H1 (cell line): ENCODE results near the gene ADAM21. TPM values are rescaled to one million over a fixed set of nuclear protein-coding genes. Genes with fewer than 3 reads are reported as not detected.
"Not testable (repeated sequence)": the region's sequence is repeated elsewhere in the genome, so short reads cannot be mapped to it uniquely, and the experiment has no call there.

ENCODE experiments used
- CTCF ChIA-PET: fragments of 300-600 bp; sonication (Branson Sonifier 250); formaldehyde crosslinking; loops from one replicate; lab custom pipeline; 2021; ENCODE audit not compliant: partially characterized antibody; lab: Charles Lee
- POLR2A ChIA-PET: fragments of 300-600 bp; sonication (Branson Sonifier 250); formaldehyde crosslinking; loops from one replicate; lab custom pipeline; 2021; ENCODE audit warnings: inconsistent platforms; ENCODE audit not compliant: partially characterized antibody; lab: Charles Lee
- DNase-seq, 2 experiments: peaks; one replicate each; pipeline versions ENCODE4 v3.0.0 to v3.0.0-alpha.2; 2010 to 2022; ENCODE audit warnings: low spot score in 2 of 2, low read depth in 1 of 2, mixed read lengths in 1 of 2
- FAIRE-seq: peaks from 2 replicates; lab custom pipeline; 2011; peaks lifted over from hg19 to GRCh38; lab: Jason Lieb, UNC
- H2AFZ ChIP-seq: 2 replicates; pipeline ENCODE4 v1.8.1; 2012; ENCODE audit warnings: low read length, inconsistent platforms
- H2AK5ac ChIP-seq: 2 replicates; pipeline ENCODE4 v1.6.1; 2013; ENCODE audit warnings: low read depth, low read length
- H2BK120ac ChIP-seq: replicated peaks from 2 replicates; pipeline ENCODE3; 2013; ENCODE audit warnings: low read depth, low read length, inconsistent platforms
- H2BK12ac ChIP-seq: 2 replicates; pipeline ENCODE4 v1.6.1; 2013; ENCODE audit warnings: low read depth, low read length
- H2BK15ac ChIP-seq: 2 replicates; pipeline ENCODE4 v1.6.1; 2013; ENCODE audit warnings: low read length
- H2BK20ac ChIP-seq: 2 replicates; pipeline ENCODE4 v1.6.1; 2013; ENCODE audit warnings: low read length
- H2BK5ac ChIP-seq: 2 replicates; pipeline ENCODE4 v1.6.1; 2013; ENCODE audit warnings: low read depth, low read length
- H3K14ac ChIP-seq: 2 replicates; pipeline ENCODE4 v1.6.1; 2013; ENCODE audit warnings: inconsistent platforms; ENCODE audit not compliant: insufficient read length
- H3K18ac ChIP-seq: 2 replicates; pipeline ENCODE4 v1.6.1; 2013; ENCODE audit warnings: low read length; ENCODE audit errors: extremely low read depth
- H3K23ac ChIP-seq: 2 replicates; pipeline ENCODE4 v1.6.1; 2013; ENCODE audit warnings: inconsistent platforms; ENCODE audit not compliant: insufficient read length
- H3K23me2 ChIP-seq: 2 replicates; pipeline ENCODE4 v1.6.1; 2013; ENCODE audit warnings: low read depth, low read length
- H3K27ac ChIP-seq: 2 replicates; pipeline ENCODE4 v1.6.1; 2011; ENCODE audit warnings: low read depth, low read length, inconsistent platforms
- H3K27me3 ChIP-seq, 4 experiments: replicated peaks in 1 of 4; 1 replicate in 1 of 4; 2 replicates in 3 of 4; pipeline versions ENCODE4 v1.6.1 to v1.8.1; 2011 to 2013; ENCODE audit warnings: low read length in 3 of 4, mild to moderate bottlenecking in 3 of 4, inconsistent platforms in 2 of 4, mixed read lengths in 2 of 4, moderate library complexity in 1 of 4; ENCODE audit not compliant: control insufficient read depth in 3 of 4, insufficient read depth in 3 of 4; ENCODE audit errors: extremely low read depth in 1 of 4
- H3K36me3 ChIP-seq, 4 experiments: 2 replicates each; pipeline versions ENCODE4 v1.6.1 to v1.8.1; 2011 to 2013; ENCODE audit warnings: mild to moderate bottlenecking in 4 of 4, low read length in 3 of 4, moderate library complexity in 2 of 4, control low read depth in 1 of 4, inconsistent platforms in 1 of 4; ENCODE audit not compliant: insufficient read depth in 4 of 4, control insufficient read depth in 2 of 4
- H3K4ac ChIP-seq: replicated peaks from 2 replicates; pipeline ENCODE3; 2013; ENCODE audit warnings: low read length, low read depth, mixed read lengths, inconsistent platforms; ENCODE audit not compliant: insufficient read length
- H3K4me1 ChIP-seq, 4 experiments: replicated peaks in 1 of 4; 1 replicate in 1 of 4; 2 replicates in 3 of 4; pipeline versions ENCODE4 v1.6.1 to v1.8.1; 2011 to 2013; ENCODE audit warnings: low read length in 3 of 4, inconsistent platforms in 2 of 4, mixed read lengths in 1 of 4; ENCODE audit not compliant: insufficient read depth in 4 of 4, control insufficient read depth in 3 of 4
- H3K4me2 ChIP-seq, 2 experiments: 2 replicates each; pipeline versions ENCODE4 v1.6.1 to v1.8.1; 2011 to 2013; ENCODE audit warnings: low read depth in 2 of 2, low read length in 2 of 2, control low read depth in 1 of 2, inconsistent platforms in 1 of 2, mild to moderate bottlenecking in 1 of 2; ENCODE audit not compliant: insufficient read depth in 1 of 2
- H3K4me3 ChIP-seq, 4 experiments: fragments of 200-600, 300-600 bp in 1 of 4; sonication (generic), shearing (Covaris generic), sonication (Bioruptor Twin) in 1 of 4; 2 replicates each; pipeline versions ENCODE4 v1.5.1 to v1.8.1; 2011 to 2016; ENCODE audit warnings: low read length in 4 of 4, low read depth in 3 of 4, control low read depth in 2 of 4, inconsistent platforms in 2 of 4, mild to moderate bottlenecking in 2 of 4, mixed read lengths in 1 of 4, moderate library complexity in 1 of 4; ENCODE audit not compliant: insufficient read depth in 2 of 4; ENCODE audit errors: extremely low read depth in 1 of 4
- H3K56ac ChIP-seq: replicated peaks from 2 replicates; pipeline ENCODE3; 2013; ENCODE audit warnings: low read depth, mild to moderate bottlenecking, mixed read lengths, low read length, inconsistent platforms; ENCODE audit not compliant: insufficient read length
- H3K79me1 ChIP-seq: 2 replicates; pipeline ENCODE4 v1.6.1; 2013; ENCODE audit warnings: low read depth, low read length, control low read depth
- H3K79me2 ChIP-seq, 2 experiments: 2 replicates each; pipeline versions ENCODE4 v1.6.1 to v1.8.1; 2012 to 2013; ENCODE audit warnings: low read length in 2 of 2, mild to moderate bottlenecking in 2 of 2, inconsistent platforms in 1 of 2; ENCODE audit not compliant: insufficient read depth in 2 of 2, control insufficient read depth in 1 of 2
- H3K9ac ChIP-seq, 4 experiments: replicated peaks in 1 of 4; 1 replicate in 1 of 4; 2 replicates in 3 of 4; pipeline versions ENCODE4 v1.6.1 to v1.8.1; 2011 to 2013; ENCODE audit warnings: low read depth in 3 of 4, low read length in 3 of 4, control low read depth in 2 of 4, mild to moderate bottlenecking in 2 of 4, moderate library complexity in 2 of 4, inconsistent platforms in 1 of 4; ENCODE audit errors: extremely low read depth in 1 of 4
- H3K9me3 ChIP-seq, 2 experiments: 2 replicates each; pipeline versions ENCODE4 v1.6.1 to v1.8.1; 2012 to 2013; ENCODE audit warnings: mild to moderate bottlenecking in 2 of 2, moderate library complexity in 2 of 2, control low read depth in 1 of 2, inconsistent platforms in 1 of 2, low read depth in 1 of 2, low read length in 1 of 2, mixed read lengths in 1 of 2; ENCODE audit not compliant: insufficient read depth in 2 of 2
- H4K20me1 ChIP-seq, 2 experiments: replicated peaks in 1 of 2; 2 replicates each; pipeline versions ENCODE3 to v1.8.1; 2011 to 2013; ENCODE audit warnings: inconsistent platforms in 2 of 2, low read length in 2 of 2, mild to moderate bottlenecking in 1 of 2; ENCODE audit not compliant: insufficient read depth in 2 of 2, control insufficient read depth in 1 of 2
- H4K5ac ChIP-seq: 2 replicates; pipeline ENCODE4 v1.6.1; 2013; ENCODE audit warnings: low read length, low read depth, mixed read lengths, inconsistent platforms; ENCODE audit not compliant: insufficient read length
- H4K8ac ChIP-seq: 2 replicates; pipeline ENCODE4 v1.8.0; 2013; ENCODE audit warnings: mild to moderate bottlenecking, moderate library complexity, low read length, inconsistent platforms; ENCODE audit not compliant: insufficient read depth; ENCODE audit errors: extremely low read depth
- H4K91ac ChIP-seq: replicated peaks from 2 replicates; pipeline ENCODE3; 2013; ENCODE audit warnings: low read length, mixed read lengths, inconsistent platforms; ENCODE audit not compliant: insufficient read length
- whole genome bisulfite sequencing, 2 experiments: shearing (Covaris generic) in 1 of 2; methylation state at CpG; one replicate each; pipeline versions ENCODE4 v1.1.6 to v1.1.7; 2013 to 2015; ENCODE audit warnings: low lambda C conversion rate in 2 of 2, mixed read lengths in 2 of 2, inconsistent platforms in 1 of 2, low coverage in 1 of 2, missing lambda C conversion rate in 1 of 2; ENCODE audit not compliant: insufficient replicate concordance in 2 of 2, insufficient coverage in 1 of 2, insufficient read length in 1 of 2; ENCODE audit errors: extremely low coverage in 1 of 2, missing lambda C conversion rate in 1 of 2; 5-methylcytosine and 5-hydroxymethylcytosine counted together
- polyA plus RNA-seq, 7 experiments: library from polyadenylated mRNA; depleted of rRNA in 3 of 7; stranded (reverse) in 5 of 7; unstranded in 2 of 7; fragments of >200 nt in 5 of 7; fragments of 200-250 nt in 2 of 7; gene quantifications; 1 replicate in 5 of 7; 2 replicates in 1 of 7; 4 replicates in 1 of 7; pipeline versions ENCODE4 v1.2.1 to v1.2.3, GENCODE V29; 2011 to 2013; ENCODE audit warnings: missing spikeins in 2 of 7, mixed read lengths in 2 of 7
- total RNA-seq: library from RNA; stranded (reverse); fragmentation: NEBNext Ultra II Directional; extraction: Animal tissue kit (Norgen Biotek cat#: 25700); gene quantifications from 2 replicates; pipeline ENCODE4 v1.2.1, GENCODE V29; 2021

Gene ADAM21
- total and polyA plus RNA-seq, 2 of the 8 experiments (the other 6 are each of a cell fraction or from before 2014, with no cell fraction given): 0.09 TPM; not detected in 1

DNA sequence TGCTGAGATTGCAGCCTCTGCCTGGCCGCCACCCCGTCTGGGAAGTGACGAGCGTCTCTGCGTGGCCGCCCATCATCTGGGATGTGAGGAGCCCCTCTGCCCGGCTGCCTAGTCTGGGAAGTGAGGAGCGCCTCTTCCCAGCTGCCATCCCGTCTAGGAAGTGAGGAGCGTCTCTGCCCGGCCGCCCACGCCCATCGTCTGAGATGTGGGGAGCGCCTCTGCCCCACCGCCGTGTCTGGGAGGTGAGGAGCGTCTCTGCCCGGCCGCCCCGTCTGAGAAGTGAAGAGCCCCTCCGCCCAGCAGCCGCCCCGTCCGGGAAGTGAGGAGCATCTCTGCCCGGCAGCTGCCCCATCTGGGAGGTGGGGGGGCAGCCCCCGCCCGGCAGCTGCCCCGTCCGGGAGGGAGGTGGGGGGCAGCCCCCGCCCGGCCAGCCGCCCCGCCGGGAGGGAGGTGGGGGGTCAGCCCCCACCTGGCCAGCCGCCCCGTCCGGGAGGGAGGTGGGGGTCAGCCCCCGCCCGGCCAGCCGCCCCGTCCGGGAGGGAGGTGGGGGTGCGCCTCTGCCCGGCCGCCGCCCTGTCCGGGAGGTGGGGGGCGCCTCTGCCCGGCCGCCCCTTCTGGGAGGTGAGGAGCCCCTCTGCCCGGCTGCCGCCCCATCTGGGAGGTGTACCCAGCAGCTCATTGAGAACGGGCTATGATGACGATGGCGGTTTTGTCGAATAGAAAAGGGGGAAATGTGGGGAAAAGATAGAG, 25.6 kb downstream of the ADAM21 start:
- H3K4me2 ChIP-seq, FAIRE-seq, H2BK20ac ChIP-seq, H2BK12ac ChIP-seq, H3K36me3 ChIP-seq, H3K4ac ChIP-seq, H3K56ac ChIP-seq, H3K18ac ChIP-seq, H3K79me1 ChIP-seq, H3K4me1 ChIP-seq, POLR2A ChIA-PET, H4K5ac ChIP-seq, H3K9ac ChIP-seq, DNase-seq, H3K27me3 ChIP-seq, H3K27ac ChIP-seq, H3K4me3 ChIP-seq, H2AFZ ChIP-seq, H3K14ac ChIP-seq, H4K8ac ChIP-seq, H2BK120ac ChIP-seq, H3K23me2 ChIP-seq, CTCF ChIA-PET, H4K91ac ChIP-seq, H2AK5ac ChIP-seq, H2BK15ac ChIP-seq, H4K20me1 ChIP-seq, H3K23ac ChIP-seq, H3K79me2 ChIP-seq, H2BK5ac ChIP-seq: not testable (repeated sequence)
- H3K9me3 ChIP-seq: peaks cover 0 to 13% of the 10 kb centered on the region in 2 experiments; a peak in 2 of 4 replicates
- 94 to 100% methylated on average over 4 to 16 of the region's 57 CpGs for WGBS, 2 experiments
